ENCODE results near the gene TTLL6. TPM values are rescaled to one million over a fixed set of nuclear protein-coding genes. Genes with fewer than 3 reads are reported as not detected.
A peak's percentile ranks its signal among the peaks of the same experiment; 100 is the strongest.

The TTLL6 gene
- total RNA-seq, 1 experiment from 2014 or later: 2.4 TPM

DNA sequence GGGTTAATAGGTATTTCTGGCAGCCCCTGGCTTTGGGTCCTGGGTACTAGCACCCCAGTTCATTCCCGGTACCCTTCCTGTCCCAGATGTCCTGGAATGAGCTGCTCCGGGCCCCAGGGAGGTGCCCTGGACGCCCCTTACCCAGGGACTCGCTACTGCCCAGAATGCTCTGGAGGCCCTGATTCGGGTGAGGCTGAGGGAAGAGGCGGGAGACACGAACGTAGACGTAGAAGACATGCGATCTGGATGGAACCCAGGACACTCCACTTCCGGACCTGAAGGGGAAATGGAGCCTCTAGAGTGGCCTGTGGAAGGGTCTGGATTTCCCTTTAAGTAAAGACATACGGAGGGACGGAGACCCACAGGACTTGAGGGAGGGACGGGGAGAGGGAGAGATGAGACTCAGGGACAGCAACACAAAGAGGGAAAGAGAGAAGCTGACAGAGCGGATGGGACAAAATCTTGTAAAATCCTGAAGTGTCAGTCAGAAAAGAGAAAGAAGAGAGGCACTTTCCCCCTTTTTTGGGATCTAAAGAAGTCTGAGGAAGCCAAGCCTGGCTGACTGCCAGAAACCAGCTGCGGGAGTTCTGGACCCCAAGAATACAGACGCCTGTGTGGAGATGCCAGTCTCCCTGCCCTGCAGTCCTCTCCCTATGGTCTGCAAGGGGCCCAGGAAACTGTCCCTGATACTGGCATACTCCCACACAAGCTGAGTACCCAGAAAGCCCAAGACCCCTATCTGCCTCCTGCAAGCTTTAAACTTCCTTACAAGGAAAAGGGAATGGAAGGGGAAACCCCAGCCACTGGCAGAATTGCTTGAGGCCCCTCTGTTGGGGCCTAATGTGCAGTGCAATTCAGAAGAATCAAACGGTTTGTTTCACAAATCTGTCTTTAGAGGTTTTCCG is 87.4 kb downstream of the TTLL6 start:
- Histone ChIP-seq H4K8ac (replicated peaks; ENCODE audit: insufficient read length, low read depth, low read length) (no peak overlapping the region), H3K14ac (ENCODE audit: insufficient read depth, low read length) (no peak overlapping the region), H4K5ac (ENCODE audit: insufficient read length, low read depth, low read length) (no peak overlapping the region), H3K9me3 (ENCODE audit: control insufficient read depth, low read depth, low read length) (no peaks in the 10 kb centered on the region), H2BK120ac (ENCODE audit: low read depth, low read length, poor library complexity, severe bottlenecking) (no peak overlapping the region), H3K4ac (ENCODE audit: low read depth, low read length) (no peak overlapping the region), H3K56ac (ENCODE audit: insufficient read length, low read depth, low read length) (no peak overlapping the region), H3K18ac (ENCODE audit: insufficient read length, low read depth, low read length) (no peak overlapping the region), H3K23ac (ENCODE audit: insufficient read length, low read depth, low read length) (no peak overlapping the region), H2AK5ac (ENCODE audit: insufficient read length, low read length) (no peak overlapping the region), H4K91ac (ENCODE audit: insufficient read length, low read depth, low read length) (no peak overlapping the region), H2BK5ac (ENCODE audit: insufficient read length, low read length) (no peak overlapping the region), H2BK12ac (ENCODE audit: insufficient read length, low read depth, low read length) (no peak overlapping the region), H3K27ac (ENCODE audit: insufficient read length, low read depth, low read length) (no peak overlapping the region), H3K27me3 (ENCODE audit: insufficient read depth, low read length) (peaks cover 99% of the 10 kb centered on the region), H2BK15ac (ENCODE audit: low read depth, low read length) (no peak overlapping the region), H3K4me2 (ENCODE audit: insufficient read depth, insufficient read length, low read length) (peak overlapping the region; percentile 39), H3K79me2 (ENCODE audit: insufficient read depth, low read length) (no peaks in the 10 kb centered on the region), H3K4me1 (ENCODE audit: insufficient read depth, low read length) (no peaks in the 10 kb centered on the region), H2AFZ (ENCODE audit: low read length) (no peak overlapping the region), H3K79me1 (ENCODE audit: insufficient read depth, low read depth, low read length, poor library complexity, severe bottlenecking) (no peaks in the 10 kb centered on the region), H3K23me2 (ENCODE audit: insufficient read length, low read depth, low read length, poor library complexity, severe bottlenecking) (peaks cover 4% of the 10 kb centered on the region), H2BK20ac (ENCODE audit: low read depth, low read length, poor library complexity, severe bottlenecking) (no peak overlapping the region), H4K20me1 (ENCODE audit: control insufficient read depth, insufficient read depth, insufficient read length) (peaks cover 4% of the 10 kb centered on the region), H3T11ph (ENCODE audit: low read length) (no peak overlapping the region), H3K9ac (ENCODE audit: extremely low read depth, insufficient read length, low read length) (no peak overlapping the region)
- Mint-ChIP-seq H3K36me3 (ENCODE audit: insufficient read depth in 1 of 3, low read depth in 3 of 3) (peaks cover 0 to 2% (median 0%) of the 10 kb centered on the region in 3 experiments; a peak in 1 of 7 replicates), H3K4me3 (peak overlapping the region in 1 of 2 experiments; percentile 67; a peak in 2 of 5 replicates), H3K4me1 (peaks cover 10 to 22% of the 10 kb centered on the region in 2 experiments), H3K9me3 (peaks cover 4 to 11% of the 10 kb centered on the region in 2 experiments; a peak in 3 of 5 replicates), H3K27me3 (ENCODE audit: low read depth) (peaks cover 100% of the 10 kb centered on the region), H3K27ac (no peak overlapping the region)
- WGBS (ENCODE audit: extremely low coverage, insufficient read length, low lambda C conversion rate): no CpG with 5 or more reads among the region's 19 CpGs
- TF ChIP-seq, protein P1, sequence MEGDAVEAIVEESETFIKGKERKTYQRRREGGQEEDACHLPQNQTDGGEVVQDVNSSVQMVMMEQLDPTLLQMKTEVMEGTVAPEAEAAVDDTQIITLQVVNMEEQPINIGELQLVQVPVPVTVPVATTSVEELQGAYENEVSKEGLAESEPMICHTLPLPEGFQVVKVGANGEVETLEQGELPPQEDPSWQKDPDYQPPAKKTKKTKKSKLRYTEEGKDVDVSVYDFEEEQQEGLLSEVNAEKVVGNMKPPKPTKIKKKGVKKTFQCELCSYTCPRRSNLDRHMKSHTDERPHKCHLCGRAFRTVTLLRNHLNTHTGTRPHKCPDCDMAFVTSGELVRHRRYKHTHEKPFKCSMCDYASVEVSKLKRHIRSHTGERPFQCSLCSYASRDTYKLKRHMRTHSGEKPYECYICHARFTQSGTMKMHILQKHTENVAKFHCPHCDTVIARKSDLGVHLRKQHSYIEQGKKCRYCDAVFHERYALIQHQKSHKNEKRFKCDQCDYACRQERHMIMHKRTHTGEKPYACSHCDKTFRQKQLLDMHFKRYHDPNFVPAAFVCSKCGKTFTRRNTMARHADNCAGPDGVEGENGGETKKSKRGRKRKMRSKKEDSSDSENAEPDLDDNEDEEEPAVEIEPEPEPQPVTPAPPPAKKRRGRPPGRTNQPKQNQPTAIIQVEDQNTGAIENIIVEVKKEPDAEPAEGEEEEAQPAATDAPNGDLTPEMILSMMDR (conservative IDR thresholded peaks at IDR 0.05): no peak
- no peak for DNase-seq

All from H9 (cell line).